DND-41 (cell line): Measurements from ENCODE around the gene C12orf57.

Experiments
- ATAC-seq: fragments of 200-7000 bp; cut with Tn5 transposase; 3 replicates; pipeline ENCODE4 v1.9.1; 2021; ENCODE audit warnings: low read depth; ENCODE audit not compliant: insufficient read depth
- DNase-seq: peaks from one replicate; pipeline ENCODE4 v3.0.0-alpha.2; 2020
- H2AFZ ChIP-seq: 2 replicates; pipeline ENCODE4 v1.6.0; 2012; ENCODE audit warnings: low read depth, low read length
- H3K27ac ChIP-seq: 2 replicates; pipeline ENCODE4 v1.5.1; 2012; ENCODE audit warnings: low read length, inconsistent platforms
- H3K27me3 ChIP-seq: fragments of 200-600 bp; sonication (generic); 2 replicates; pipeline ENCODE4 v1.6.0; 2012; ENCODE audit warnings: low read length, mild to moderate bottlenecking, inconsistent platforms; ENCODE audit not compliant: insufficient read depth, poor library complexity
- H3K36me3 ChIP-seq: 2 replicates; pipeline ENCODE4 v1.5.1; 2012; ENCODE audit warnings: low read length, inconsistent platforms; ENCODE audit not compliant: insufficient read depth
- H3K4me1 ChIP-seq: 2 replicates; pipeline ENCODE4 v1.5.1; 2012; ENCODE audit warnings: mild to moderate bottlenecking, low read length; ENCODE audit not compliant: insufficient read depth
- H3K4me2 ChIP-seq: 2 replicates; pipeline ENCODE4 v1.6.0; 2012; ENCODE audit warnings: mild to moderate bottlenecking, moderate library complexity, low read length, inconsistent platforms; ENCODE audit not compliant: insufficient read depth
- H3K4me3 ChIP-seq, 2 experiments: fragments of 200-600 bp in 1 of 2; shearing (Covaris generic) in 1 of 2; 2 replicates each; pipeline ENCODE4 v1.5.1; 2012 to 2016; ENCODE audit warnings: inconsistent platforms in 2 of 2, low read length in 2 of 2, mild to moderate bottlenecking in 2 of 2, low read depth in 1 of 2, moderate library complexity in 1 of 2
- H3K79me2 ChIP-seq: 2 replicates; pipeline ENCODE4 v1.6.0; 2012; ENCODE audit warnings: low read length, inconsistent platforms; ENCODE audit not compliant: insufficient read depth
- H3K9ac ChIP-seq: 2 replicates; pipeline ENCODE4 v1.6.0; 2012; ENCODE audit warnings: low read depth, mild to moderate bottlenecking, inconsistent platforms, low read length, moderate library complexity
- H3K9me3 ChIP-seq: 2 replicates; pipeline ENCODE4 v1.5.1; 2012; ENCODE audit warnings: low read length, moderate library complexity, mild to moderate bottlenecking, inconsistent platforms; ENCODE audit not compliant: insufficient read depth, severe bottlenecking
- H4K20me1 ChIP-seq: 2 replicates; pipeline ENCODE4 v1.6.0; 2012; ENCODE audit warnings: low read length; ENCODE audit not compliant: insufficient read depth
- EZH2 ChIP-seq: IDR thresholded peaks from 3 replicates; pipeline ENCODE4 v1.6.1; 2012; ENCODE audit warnings: borderline replicate concordance, low read depth, mild to moderate bottlenecking, moderate library complexity, low read length, inconsistent platforms; ENCODE audit not compliant: severe bottlenecking
- TF ChIP-seq, protein P1 (sequence below): IDR thresholded peaks from 2 replicates; pipeline ENCODE4 v1.5.1; 2012; ENCODE audit warnings: borderline replicate concordance, low read length, moderate library complexity, mild to moderate bottlenecking; ENCODE audit not compliant: poor library complexity, severe bottlenecking; ENCODE audit errors: extremely low read depth

The C12orf57 gene

DNA sequence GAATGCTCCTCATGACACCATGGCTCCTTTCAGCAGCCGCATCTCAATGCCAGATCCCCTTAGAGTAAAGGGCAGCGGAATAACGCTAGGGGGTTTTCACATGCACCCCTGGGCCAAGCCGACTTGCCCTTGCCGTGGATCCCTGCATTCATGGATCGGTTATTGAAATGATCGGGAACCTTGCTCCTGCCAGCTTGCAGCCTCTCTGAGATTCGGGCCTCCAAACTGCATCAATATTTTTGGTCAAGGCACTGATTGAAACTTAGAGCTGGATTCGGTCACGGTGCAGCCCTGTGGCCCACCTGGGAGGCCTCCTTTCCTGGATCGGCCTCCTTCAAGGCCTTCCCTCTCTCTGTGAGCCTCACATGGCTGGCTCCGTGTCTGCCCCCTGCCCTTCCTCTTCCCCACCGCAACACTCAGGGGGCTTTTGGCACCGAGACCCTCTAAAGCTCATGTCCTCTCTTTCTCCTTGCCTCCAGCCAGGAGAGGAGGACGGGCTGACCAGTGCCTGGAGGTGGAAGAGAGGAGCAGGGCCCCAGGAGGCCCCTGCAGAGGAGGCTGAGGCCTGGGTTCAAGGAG lies 9.1 kb downstream of the C12orf57 start:
- no peak for ATAC-seq
- Histone ChIP-seq H3K9ac (peak overlapping the region; percentile 40), H3K36me3 (no peaks in the 10 kb centered on the region), H3K27ac (peak overlapping the region; percentile 75), H2AFZ (no peak overlapping the region), H3K9me3 (no peaks in the 10 kb centered on the region), H3K4me2 (peak overlapping the region; percentile 50; the same call in 1 of the 2 replicates), H4K20me1 (no peaks in the 10 kb centered on the region), H3K27me3 (no peaks in the 10 kb centered on the region), H3K4me1 (peaks cover 38% of the 10 kb centered on the region), H3K4me3 (no peak overlapping the region), H3K79me2 (no peaks in the 10 kb centered on the region)
- no peak for TF ChIP-seq EZH2
- TF ChIP-seq, protein P1, sequence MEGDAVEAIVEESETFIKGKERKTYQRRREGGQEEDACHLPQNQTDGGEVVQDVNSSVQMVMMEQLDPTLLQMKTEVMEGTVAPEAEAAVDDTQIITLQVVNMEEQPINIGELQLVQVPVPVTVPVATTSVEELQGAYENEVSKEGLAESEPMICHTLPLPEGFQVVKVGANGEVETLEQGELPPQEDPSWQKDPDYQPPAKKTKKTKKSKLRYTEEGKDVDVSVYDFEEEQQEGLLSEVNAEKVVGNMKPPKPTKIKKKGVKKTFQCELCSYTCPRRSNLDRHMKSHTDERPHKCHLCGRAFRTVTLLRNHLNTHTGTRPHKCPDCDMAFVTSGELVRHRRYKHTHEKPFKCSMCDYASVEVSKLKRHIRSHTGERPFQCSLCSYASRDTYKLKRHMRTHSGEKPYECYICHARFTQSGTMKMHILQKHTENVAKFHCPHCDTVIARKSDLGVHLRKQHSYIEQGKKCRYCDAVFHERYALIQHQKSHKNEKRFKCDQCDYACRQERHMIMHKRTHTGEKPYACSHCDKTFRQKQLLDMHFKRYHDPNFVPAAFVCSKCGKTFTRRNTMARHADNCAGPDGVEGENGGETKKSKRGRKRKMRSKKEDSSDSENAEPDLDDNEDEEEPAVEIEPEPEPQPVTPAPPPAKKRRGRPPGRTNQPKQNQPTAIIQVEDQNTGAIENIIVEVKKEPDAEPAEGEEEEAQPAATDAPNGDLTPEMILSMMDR, result no peak
- DNase-seq, result no peak

DNA sequence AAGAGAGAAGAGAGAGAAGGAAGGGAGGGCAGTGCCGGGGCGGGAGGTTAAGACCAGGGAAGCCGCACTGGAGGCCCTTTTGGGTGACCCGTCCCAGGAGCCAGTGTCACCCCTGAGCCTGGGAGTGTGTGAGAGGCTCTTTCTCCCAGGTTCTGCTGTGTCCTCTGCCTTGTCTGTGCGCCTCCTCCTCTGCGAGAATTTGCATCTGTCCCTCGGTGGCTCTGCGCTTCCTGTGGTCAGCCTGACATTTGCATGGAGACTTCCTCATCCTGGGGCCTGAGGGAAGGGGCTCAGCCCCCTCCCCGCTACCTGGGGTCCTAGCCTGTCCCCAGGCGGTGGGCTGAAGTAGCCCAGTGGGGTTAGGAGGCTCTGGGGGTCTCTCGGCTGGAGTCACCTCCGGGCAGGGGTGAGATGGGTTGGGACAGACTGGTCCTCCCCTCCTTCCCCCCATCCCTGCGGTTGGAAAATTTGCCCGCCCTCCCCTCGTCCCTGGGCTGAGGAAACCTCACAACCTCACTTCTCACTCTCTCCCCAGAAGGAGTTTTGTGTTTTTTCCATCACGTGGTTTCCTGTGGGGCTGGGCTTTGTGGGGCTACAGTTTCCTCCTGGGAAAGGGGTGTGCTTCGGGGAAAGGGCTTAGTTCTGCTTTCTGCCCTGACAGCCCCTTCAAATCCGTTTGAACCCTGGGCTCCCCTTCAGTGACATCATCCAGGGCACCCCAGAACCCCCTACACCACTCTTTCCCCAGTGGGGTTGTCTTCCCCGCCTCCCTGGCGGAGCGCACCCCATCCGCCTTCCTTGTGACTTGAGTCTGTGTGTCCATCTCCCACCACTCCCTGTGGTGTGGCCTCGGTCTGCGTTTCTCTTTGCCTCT lies 9.9 kb downstream of the C12orf57 start:
- peak overlapping the region; percentile 76 for H3K27ac ChIP-seq
- DNase-seq, result peak; percentile 81
- TF ChIP-seq, protein P1, result no peak
- no peak for TF ChIP-seq EZH2
- H3K9me3 ChIP-seq, result no peaks in the 10 kb centered on the region
- no peaks in the 10 kb centered on the region for H3K36me3 ChIP-seq
- peak; percentile 82 for ATAC-seq
- peak overlapping the region; percentile 50 for H3K4me2 ChIP-seq
- H3K4me3 ChIP-seq, result peak overlapping the region in 1 of 2 experiments; percentile 30; a peak in 1 of 4 replicates
- no peaks in the 10 kb centered on the region for H3K27me3 ChIP-seq
- H3K4me1 ChIP-seq, result peaks cover 45% of the 10 kb centered on the region
- peak overlapping the region; percentile 40 for H3K9ac ChIP-seq
- no peaks in the 10 kb centered on the region for H4K20me1 ChIP-seq
- H3K79me2 ChIP-seq, result no peaks in the 10 kb centered on the region
- H2AFZ ChIP-seq, result peak overlapping the region; percentile 24

DNA sequence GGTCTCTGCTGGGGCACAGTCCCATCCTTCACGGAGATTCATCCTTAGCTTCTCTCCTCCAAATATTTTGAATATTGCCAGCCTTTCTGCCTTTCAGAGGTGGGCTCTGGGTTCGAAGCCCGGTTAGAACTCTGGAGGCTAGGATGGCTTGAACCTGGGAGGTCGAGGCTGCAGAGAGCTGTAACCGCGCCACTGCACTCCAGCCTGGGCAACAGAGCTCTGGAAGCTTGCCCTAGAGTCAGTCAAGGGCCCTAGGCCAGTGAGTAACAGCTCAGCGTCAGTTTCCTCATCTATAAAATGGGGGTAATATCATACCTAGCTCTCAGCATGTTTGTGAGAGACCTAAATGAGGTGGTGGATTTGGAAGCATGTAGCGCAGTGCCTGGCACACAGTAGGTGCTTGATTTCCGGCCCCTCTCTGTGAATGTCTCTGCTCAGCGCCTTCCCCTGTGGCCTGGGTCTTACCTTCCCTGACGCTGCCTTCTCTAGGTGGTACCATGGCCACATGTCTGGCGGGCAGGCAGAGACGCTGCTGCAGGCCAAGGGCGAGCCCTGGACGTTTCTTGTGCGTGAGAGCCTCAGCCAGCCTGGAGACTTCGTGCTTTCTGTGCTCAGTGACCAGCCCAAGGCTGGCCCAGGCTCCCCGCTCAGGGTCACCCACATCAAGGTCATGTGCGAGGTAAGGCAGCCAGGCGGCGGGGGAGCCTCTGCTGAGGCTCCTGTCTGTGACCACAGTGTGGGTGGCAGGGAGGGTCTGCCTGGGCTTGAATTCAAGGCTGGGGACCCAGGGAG lies 10.7 kb downstream of the C12orf57 start:
- peak overlapping the region; percentile 50 for H3K4me2 ChIP-seq
- peak overlapping the region; percentile 31 for H3K9ac ChIP-seq
- peak overlapping the region; percentile 24; the same call in 1 of the 2 replicates for H2AFZ ChIP-seq
- peaks cover 54% of the 10 kb centered on the region for H3K4me1 ChIP-seq
- H3K27me3 ChIP-seq, result no peaks in the 10 kb centered on the region
- H3K9me3 ChIP-seq, result no peaks in the 10 kb centered on the region
- ATAC-seq, result no peak
- H3K27ac ChIP-seq, result peak overlapping the region; percentile 76
- no peaks in the 10 kb centered on the region for H3K79me2 ChIP-seq
- DNase-seq, result no peak
- H3K4me3 ChIP-seq, result peak overlapping the region in 1 of 2 experiments; percentile 28; a peak in 1 of 4 replicates
- no peaks in the 10 kb centered on the region for H4K20me1 ChIP-seq
- no peak for TF ChIP-seq EZH2
- TF ChIP-seq, protein P1, result no peak
- no peaks in the 10 kb centered on the region for H3K36me3 ChIP-seq
